GM10847 (cell line): Measurements from ENCODE around the gene TBC1D22A.

ENCODE experiments used
- POLR2A ChIP-seq: IDR thresholded peaks from 2 replicates; pipeline ENCODE4 v1.6.1; 2011; ENCODE audit not compliant: insufficient read length; ENCODE audit errors: extremely low read depth

TBC1D22A gene

GRCh38 chr22:46734830-46735453, 27.5 kb upstream of the TBC1D22A start:
- no peak for TF ChIP-seq POLR2A

- TF ChIP-seq POLR2A = no peak
Measured at GRCh38 chr22:46735747-46736608, 26.5 kb upstream of the TBC1D22A start.

GRCh38 chr22:46736705-46737104, 25.7 kb upstream of the TBC1D22A start:
- no peak for TF ChIP-seq POLR2A

GRCh38 chr22:46737105-46737975, 25.1 kb upstream of the TBC1D22A start:
- TF ChIP-seq POLR2A = no peak

GRCh38 chr22:46737976-46738646, 24.3 kb upstream of the TBC1D22A start, which contains the start of gene CERK:
TSS of gene CERK (minus strand) at chr22:46738252. CDS start at chr22:46738148, 104 bp downstream.
- TF ChIP-seq POLR2A = peak; percentile 62

GRCh38 chr22:46738647-46739093, 23.8 kb upstream of the TBC1D22A start:
- no peak for TF ChIP-seq POLR2A

- TF ChIP-seq POLR2A = no peak
Measured at GRCh38 chr22:46739094-46739870, 23.2 kb upstream of the TBC1D22A start.

- no peak for TF ChIP-seq POLR2A
Measured at GRCh38 chr22:46740910-46741780, 21.3 kb upstream of the TBC1D22A start.

GRCh38 chr22:46741974-46742519, 20.4 kb upstream of the TBC1D22A start:
- no peak for TF ChIP-seq POLR2A

- no peak for TF ChIP-seq POLR2A
Measured at GRCh38 chr22:46742576-46743221, 19.8 kb upstream of the TBC1D22A start.

GRCh38 chr22:46744581-46744980, 17.9 kb upstream of the TBC1D22A start:
- no peak for TF ChIP-seq POLR2A

- no peak for TF ChIP-seq POLR2A
Measured at GRCh38 chr22:46746192-46746591, 16.3 kb upstream of the TBC1D22A start.

- no peak for TF ChIP-seq POLR2A
Measured at GRCh38 chr22:46746620-46747019, 15.8 kb upstream of the TBC1D22A start.

GRCh38 chr22:46747646-46748045, 14.8 kb upstream of the TBC1D22A start:
- TF ChIP-seq POLR2A = no peak
